K562 (cell line): ENCODE data around the gene RSRC1. TPM values are rescaled to one million over a fixed set of nuclear protein-coding genes. Genes with fewer than 3 reads are reported as not detected.
A peak's percentile ranks its signal among the peaks of the same experiment; 100 is the strongest.

Experiments used
- ARNT ChIP-seq, 2 experiments: fragments of 450-650 bp; IDR thresholded peaks; 2 replicates each; pipeline ENCODE4 v1.6.1; 2016; ENCODE audit warnings: mild to moderate bottlenecking in 1 of 2
- ATF3 ChIP-seq, 2 experiments: fragments of 450-650 bp in 1 of 2; sonication (generic) in 1 of 2; formaldehyde crosslinking in 1 of 2; IDR thresholded peaks in 1 of 2; conservative IDR thresholded peaks in 1 of 2; 2 replicates each; pipeline versions ENCODE4 v1.6.1 to v1.8.1; 2016 to 2023; ENCODE audit warnings: mild to moderate bottlenecking in 2 of 2, moderate library complexity in 2 of 2, inconsistent platforms in 1 of 2, missing genetic modification reagents in 1 of 2
- CEBPG ChIP-seq, 3 experiments: fragments of 200-800 bp in 1 of 3; sonication (Bioruptor generic) in 1 of 3; sonication (generic) in 1 of 3; formaldehyde crosslinking in 1 of 3; IDR thresholded peaks in 2 of 3; conservative IDR thresholded peaks in 1 of 3; 2 replicates each; pipeline versions ENCODE4 v1.6.1 to v1.8.0; 2016 to 2022; ENCODE audit warnings: missing compliant biosample characterization in 2 of 3, missing genetic modification characterization in 2 of 3, mild to moderate bottlenecking in 1 of 3, missing genetic modification reagents in 1 of 3
- ELF2 ChIP-seq: fragments of 250-450 bp; sonication (Bioruptor Pico); IDR thresholded peaks from 2 replicates; pipeline ENCODE4 v1.5.0; 2021; ENCODE audit warnings: mild to moderate bottlenecking
- GABPA ChIP-seq: fragments of 200-800 bp; sonication (Bioruptor generic); conservative IDR thresholded peaks from 2 replicates; pipeline ENCODE4 v1.6.1; 2016; ENCODE audit warnings: low read depth, missing genetic modification characterization, missing compliant biosample characterization
- GTF2F1 ChIP-seq: IDR thresholded peaks from 2 replicates; pipeline ENCODE4 v1.6.1; 2011; ENCODE audit warnings: low read depth, low read length, improper control_type of control experiment
- MXI1 ChIP-seq: IDR thresholded peaks from 2 replicates; pipeline ENCODE4 v1.6.1; 2011; ENCODE audit warnings: low read depth, mild to moderate bottlenecking, improper control_type of control experiment, low read length
- MYNN ChIP-seq, 2 experiments: sonication (generic); formaldehyde crosslinking in 1 of 2; IDR thresholded peaks; 2 replicates each; pipeline versions ENCODE4 v1.5.0 to v1.6.1; 2016 to 2020; ENCODE audit warnings: antibody characterized with exemption in 1 of 2, missing genetic modification reagents in 1 of 2
- PCBP2 ChIP-seq: fragments of 200-400 bp; formaldehyde crosslinking; IDR thresholded peaks from 2 replicates; pipeline ENCODE4 v1.6.1; 2018; ENCODE audit warnings: low read length, low read depth, mild to moderate bottlenecking, moderate library complexity; ENCODE audit not compliant: poor library complexity, severe bottlenecking
- RAD51 ChIP-seq: fragments of 450-650 bp; IDR thresholded peaks from 2 replicates; pipeline ENCODE4 v1.7.1; 2016; ENCODE audit warnings: low read depth, mild to moderate bottlenecking, borderline replicate concordance
- ZFPM2 ChIP-seq: fragments of 250-450 bp; sonication (Bioruptor Pico); IDR thresholded peaks from 2 replicates; pipeline ENCODE4 v1.5.1; 2022; ENCODE audit warnings: mild to moderate bottlenecking
- ZNF282 ChIP-seq: sonication (generic); formaldehyde crosslinking; IDR thresholded peaks from 2 replicates; pipeline ENCODE4 v1.8.1; 2023; ENCODE audit warnings: missing genetic modification reagents
- ZNF609 ChIP-seq: sonication (generic); formaldehyde crosslinking; IDR thresholded peaks from 2 replicates; pipeline ENCODE4 v1.8.1; 2023; ENCODE audit warnings: missing genetic modification reagents, mild to moderate bottlenecking, borderline replicate concordance
- ZNF778 ChIP-seq: fragments of 450-650 bp; formaldehyde crosslinking; IDR thresholded peaks from 2 replicates; pipeline ENCODE4 v1.4.0; 2020; ENCODE audit warnings: mild to moderate bottlenecking, moderate library complexity
- polyA plus RNA-seq, 8 experiments: library from polyadenylated mRNA; depleted of rRNA in 4 of 8; stranded (reverse) in 5 of 8; unstranded in 3 of 8; fragments of >200 nt; fragmentation: Nextera tagmentation in 2 of 8; fragmentation: Illumina TruSeq in 1 of 8; extraction: Ambion mirVana in 2 of 8; extraction: Trizol in 1 of 8; gene quantifications; 2 replicates each; pipeline versions ENCODE4 v1.2.1 to v1.2.3, GENCODE V29; 2011 to 2014; ENCODE audit warnings: inconsistent platforms in 1 of 8, missing spikeins in 1 of 8
- total RNA-seq, 7 experiments: library from RNA; depleted of rRNA in 6 of 7; stranded (reverse); fragments of >200 nt in 6 of 7; fragmentation: Illumina TruSeq in 2 of 7; extraction: Trizol in 2 of 7; gene quantifications; 2 replicates each; pipeline versions ENCODE4 v1.2.1 to v1.2.3, GENCODE V29; 2011 to 2021; ENCODE audit warnings: low replicate concordance in 1 of 7

RSRC1 gene
- total and polyA plus RNA-seq, 9 of the 15 experiments (the other 6 are each of a cell fraction or from before 2014, with no cell fraction given) = 19.3 to 128 (median 75.5) TPM

- no peak for TF ChIP-seq ZNF609 (CRISPR knock-in tag)
- no peak for TF ChIP-seq ARNT (IDR thresholded peaks at IDR 0.05)
- TF ChIP-seq GABPA = no peak
- TF ChIP-seq ATF3 (IDR thresholded peaks at IDR 0.05) = peak; percentile 62
- TF ChIP-seq ATF3 (CRISPR knock-in tag; conservative IDR thresholded peaks at IDR 0.05) = no peak
- no peak for TF ChIP-seq MYNN (IDR thresholded peaks at IDR 0.05)
- no peak for TF ChIP-seq MYNN (CRISPR knock-in tag; IDR thresholded peaks at IDR 0.05)
- no peak for TF ChIP-seq ELF2 (CRISPR knock-in tag)
- no peak for TF ChIP-seq PCBP2
- TF ChIP-seq RAD51 = no peak
- no peak for TF ChIP-seq ZNF282 (CRISPR knock-in tag)
- no peak for TF ChIP-seq MXI1
- TF ChIP-seq ZFPM2 (CRISPR knock-in tag) = no peak
- TF ChIP-seq CEBPG (CRISPR knock-in tag; IDR thresholded peaks at IDR 0.05) = no peak
- peak; percentile 45 to 62; a peak in 3 of 4 replicates for TF ChIP-seq CEBPG (tag; conservative IDR thresholded peaks at IDR 0.05 in 1 of 2, IDR thresholded peaks at IDR 0.05 in 1 of 2)
- TF ChIP-seq GTF2F1 = no peak
- no peak for TF ChIP-seq ZNF778 (CRISPR knock-in tag)
Measured at GRCh38 chr3:158128755-158129154, 18.9 kb downstream of the RSRC1 start (continued).
